ENCODE measurements around the gene LCNL1. TPM values are rescaled to one million over a fixed set of nuclear protein-coding genes. Genes with fewer than 3 reads are reported as not detected.

The LCNL1 gene
- total RNA-seq, 1 experiment from 2014 or later = 0.82 TPM

DNA sequence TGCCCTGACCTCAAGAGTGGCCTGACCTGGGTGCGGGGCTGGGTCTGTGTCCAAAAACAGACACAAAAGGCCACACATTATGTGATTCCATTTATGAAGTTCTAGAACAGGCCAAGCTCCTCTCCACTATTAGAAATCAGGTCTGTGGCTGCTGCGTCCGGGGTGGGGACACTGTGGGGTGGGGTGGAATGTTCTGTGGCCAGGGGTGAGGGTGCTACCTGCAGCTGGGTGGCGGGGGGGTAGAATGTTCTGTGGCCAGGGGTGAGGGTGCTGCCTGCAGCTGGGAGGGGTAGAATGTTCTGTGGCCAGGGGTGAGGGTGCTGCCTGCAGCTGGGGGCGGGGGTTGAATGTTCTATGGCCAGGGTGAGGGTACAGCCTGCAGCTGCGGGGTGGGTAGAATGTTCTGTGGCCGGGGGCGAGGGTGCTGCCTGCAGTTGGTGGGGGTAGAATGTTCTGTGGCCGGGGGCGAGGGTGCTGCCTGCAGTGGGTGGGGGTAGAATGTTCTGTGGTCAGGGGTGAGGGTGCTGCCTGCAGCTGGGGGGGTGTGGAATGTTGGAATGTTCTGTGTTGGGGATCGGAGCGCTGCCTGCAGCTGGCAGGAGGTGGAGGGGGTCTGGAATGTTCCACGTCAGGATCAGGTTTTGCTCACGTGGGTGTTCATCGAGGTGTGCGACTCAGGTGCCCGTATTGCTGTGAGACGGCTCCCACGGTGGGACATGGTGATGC is 22.4 kb upstream of the LCNL1 start:
- Histone ChIP-seq H3K4me1 (ENCODE audit: control insufficient read depth, insufficient read depth, low read length) (peaks cover 5% of the 10 kb centered on the region; the same call in 1 of the 2 replicates), H3K4me3 (ENCODE audit: low read depth in 2 of 2, low read length in 2 of 2) (no peak overlapping the region), H3K36me3 (ENCODE audit: control insufficient read depth, insufficient read depth, low read length) (no peaks in the 10 kb centered on the region), H3K9me3 (ENCODE audit: control insufficient read depth, insufficient read depth, low read depth, low read length) (no peaks in the 10 kb centered on the region), H3K27ac (ENCODE audit: low read length) (no peak overlapping the region), H3K27me3 (ENCODE audit: control insufficient read depth, insufficient read depth, low read length) (no peaks in the 10 kb centered on the region)
- DNase-seq (ENCODE audit: low read depth, low spot score) (no peak), ATAC-seq (no peak)
- ChIA-PET CTCF (interaction anchor here (0.6 kb wide), 1 partner anchor 47 kb away, joined by 7 read pairs; no protein-coding TSS in a partner anchor), POLR2A (no interaction called here)
- TF ChIP-seq, protein P1, sequence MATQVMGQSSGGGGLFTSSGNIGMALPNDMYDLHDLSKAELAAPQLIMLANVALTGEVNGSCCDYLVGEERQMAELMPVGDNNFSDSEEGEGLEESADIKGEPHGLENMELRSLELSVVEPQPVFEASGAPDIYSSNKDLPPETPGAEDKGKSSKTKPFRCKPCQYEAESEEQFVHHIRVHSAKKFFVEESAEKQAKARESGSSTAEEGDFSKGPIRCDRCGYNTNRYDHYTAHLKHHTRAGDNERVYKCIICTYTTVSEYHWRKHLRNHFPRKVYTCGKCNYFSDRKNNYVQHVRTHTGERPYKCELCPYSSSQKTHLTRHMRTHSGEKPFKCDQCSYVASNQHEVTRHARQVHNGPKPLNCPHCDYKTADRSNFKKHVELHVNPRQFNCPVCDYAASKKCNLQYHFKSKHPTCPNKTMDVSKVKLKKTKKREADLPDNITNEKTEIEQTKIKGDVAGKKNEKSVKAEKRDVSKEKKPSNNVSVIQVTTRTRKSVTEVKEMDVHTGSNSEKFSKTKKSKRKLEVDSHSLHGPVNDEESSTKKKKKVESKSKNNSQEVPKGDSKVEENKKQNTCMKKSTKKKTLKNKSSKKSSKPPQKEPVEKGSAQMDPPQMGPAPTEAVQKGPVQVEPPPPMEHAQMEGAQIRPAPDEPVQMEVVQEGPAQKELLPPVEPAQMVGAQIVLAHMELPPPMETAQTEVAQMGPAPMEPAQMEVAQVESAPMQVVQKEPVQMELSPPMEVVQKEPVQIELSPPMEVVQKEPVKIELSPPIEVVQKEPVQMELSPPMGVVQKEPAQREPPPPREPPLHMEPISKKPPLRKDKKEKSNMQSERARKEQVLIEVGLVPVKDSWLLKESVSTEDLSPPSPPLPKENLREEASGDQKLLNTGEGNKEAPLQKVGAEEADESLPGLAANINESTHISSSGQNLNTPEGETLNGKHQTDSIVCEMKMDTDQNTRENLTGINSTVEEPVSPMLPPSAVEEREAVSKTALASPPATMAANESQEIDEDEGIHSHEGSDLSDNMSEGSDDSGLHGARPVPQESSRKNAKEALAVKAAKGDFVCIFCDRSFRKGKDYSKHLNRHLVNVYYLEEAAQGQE (IDR thresholded peaks at IDR 0.05; ENCODE audit: insufficient read depth in 1 of 2, low read depth in 2 of 2, low read length in 1 of 2) = no peak
- TF ChIP-seq POLR2AphosphoS5 (IDR thresholded peaks at IDR 0.05; ENCODE audit: low read depth, low read length) = no peak
- no TSS peak for BruUV-seq (replicated peaks)
- intact Hi-C loops (cut with micrococcal nuclease; ENCODE audit: unreplicated experiment) (no loop called here), in situ Hi-C loops (cut with HindIII; ENCODE audit: low pct_unique_long_range_greater_than_20kb, low sequenced_read_pairs) (no loop called here)

- Histone ChIP-seq H3K27me3 (ENCODE audit: control insufficient read depth, insufficient read depth, low read length) (no peaks in the 10 kb centered on the region), H3K36me3 (ENCODE audit: control insufficient read depth, insufficient read depth, low read length) (no peaks in the 10 kb centered on the region), H3K9me3 (ENCODE audit: control insufficient read depth, insufficient read depth, low read depth, low read length) (no peaks in the 10 kb centered on the region), H3K4me3 (ENCODE audit: low read depth in 2 of 2, low read length in 2 of 2) (no peak overlapping the region), H3K4me1 (ENCODE audit: control insufficient read depth, insufficient read depth, low read length) (peaks cover 5% of the 10 kb centered on the region; the same call in 1 of the 2 replicates), H3K27ac (ENCODE audit: low read length) (no peak overlapping the region)
- in situ Hi-C loops (cut with HindIII; ENCODE audit: low pct_unique_long_range_greater_than_20kb, low sequenced_read_pairs) (no loop called here), intact Hi-C loops (cut with micrococcal nuclease; ENCODE audit: unreplicated experiment) (no loop called here)
- ChIA-PET CTCF (interaction anchor here (0.7 kb wide), 1 partner anchor 13 kb away, joined by 3 read pairs; no protein-coding TSS in a partner anchor), POLR2A (no interaction called here)
- BruUV-seq (replicated peaks) = no TSS peak
- TF ChIP-seq CTCF (IDR thresholded peaks at IDR 0.05) (no peak), SIN3A (IDR thresholded peaks at IDR 0.05; ENCODE audit: borderline replicate concordance, insufficient read depth, low read depth, low read length) (no peak), POLR2AphosphoS5 (IDR thresholded peaks at IDR 0.05; ENCODE audit: low read depth, low read length) (no peak), TCF7L2 (IDR thresholded peaks at IDR 0.05; ENCODE audit: low read depth, low read length) (no peak)
- TF ChIP-seq, protein P1 (IDR thresholded peaks at IDR 0.05; ENCODE audit: insufficient read depth in 1 of 2, low read depth in 2 of 2, low read length in 1 of 2) = no peak
- ATAC-seq (no peak), DNase-seq (ENCODE audit: low read depth, low spot score) (no peak)
Measured at GRCh38 chr9:136960938-136961275, 21.9 kb upstream of the LCNL1 start.

Data from Panc1 (cell line).